Motor neuron (in vitro differentiated cells): ENCODE results near the gene PLSCR4. TPM values are rescaled to one million over a fixed set of nuclear protein-coding genes. Genes with fewer than 3 reads are reported as not detected.
"Not testable (repeated sequence)": the region's sequence is repeated elsewhere in the genome, so short reads cannot be mapped to it uniquely, and the experiment has no call there.

Source experiments
- ATAC-seq, 8 experiments: fragments of 200-7000 bp; cut with Tn5 transposase; replicated peaks in 6 of 8; 2 replicates each; pipeline ENCODE4 v1.8.0; 2021; ENCODE audit warnings: mild to moderate bottlenecking in 8 of 8, moderate library complexity in 8 of 8
- H3K27ac ChIP-seq, 2 donors: fragments of 250-450 bp; sonication (Bioruptor Pico); 2 replicates each; pipeline ENCODE4 v1.9.0; 2021; ENCODE audit warnings: antibody characterized with exemption in 2 of 2, mild to moderate bottlenecking in 2 of 2, moderate library complexity in 1 of 2
- H3K4me1 ChIP-seq, 2 donors: fragments of 250-450 bp; sonication (Bioruptor Pico); replicated peaks in 1 of 2; 2 replicates each; pipeline ENCODE4 v1.6.1; 2021; ENCODE audit warnings: antibody characterized with exemption in 2 of 2, mild to moderate bottlenecking in 2 of 2, moderate library complexity in 1 of 2
- H3K4me3 ChIP-seq, 5 donors: fragments of 250-450 bp; sonication (Bioruptor Pico); 2 replicates each; pipeline ENCODE4 v1.9.0; 2021; ENCODE audit warnings: antibody characterized with exemption in 5 of 5, mild to moderate bottlenecking in 5 of 5, moderate library complexity in 4 of 5
- WGBS, 10 experiments: fragments of 450-650 bp; shearing (Covaris generic); methylation state at CpG; one replicate each; pipeline ENCODE4 v1.0.0; 2022; 5-methylcytosine and 5-hydroxymethylcytosine counted together
- in situ Hi-C, 9 experiments: fragments of 400-800 bp; cut with MboI; loops; one replicate each; pipeline ENCODE4 v1.15.0; 2021; ENCODE audit warnings: low sequenced_read_pairs in 9 of 9, low pct_unique_long_range_greater_than_20kb in 2 of 9; ENCODE audit not compliant: unreplicated experiment in 9 of 9
- total RNA-seq, 8 experiments: library from RNA; unstranded; fragments of 300-600 nt; gene quantifications; 2 replicates each; pipeline versions ENCODE4 v1.2.3 to v1.2.4, GENCODE V29; 2022

Gene PLSCR4, protein sequence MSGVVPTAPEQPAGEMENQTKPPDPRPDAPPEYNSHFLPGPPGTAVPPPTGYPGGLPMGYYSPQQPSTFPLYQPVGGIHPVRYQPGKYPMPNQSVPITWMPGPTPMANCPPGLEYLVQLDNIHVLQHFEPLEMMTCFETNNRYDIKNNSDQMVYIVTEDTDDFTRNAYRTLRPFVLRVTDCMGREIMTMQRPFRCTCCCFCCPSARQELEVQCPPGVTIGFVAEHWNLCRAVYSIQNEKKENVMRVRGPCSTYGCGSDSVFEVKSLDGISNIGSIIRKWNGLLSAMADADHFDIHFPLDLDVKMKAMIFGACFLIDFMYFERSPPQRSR
- 10 to 100 TPM in 1 of 8 experiments, 1 to 10 TPM in 3, under 1 TPM in 4; 0.27 to 46.5 (median 3.5) TPM for total RNA-seq

- peak; percentile 89 to 97 (median 92) for ATAC-seq
- H3K27ac ChIP-seq, result no peak within 1 kb of the TSS
- peaks cover 0 to 4% of the 10 kb centered on the region in 2 donors for H3K4me1 ChIP-seq
- WGBS, 10 experiments, result 0 to 10% (median 2%) methylated on average over 1 to 31 of the region's 78 CpGs
- peak within 1 kb of the TSS; percentile 35 to 67 (median 48) for H3K4me3 ChIP-seq
- in situ Hi-C loops, result no loop called here
Measured at GRCh38 chr3:146250449-146251382, at the start of gene PLSCR4. PLSCR4 (minus strand) TSS chr3:146251105; CDS start chr3:146222071, 29,034 bp downstream.

DNA sequence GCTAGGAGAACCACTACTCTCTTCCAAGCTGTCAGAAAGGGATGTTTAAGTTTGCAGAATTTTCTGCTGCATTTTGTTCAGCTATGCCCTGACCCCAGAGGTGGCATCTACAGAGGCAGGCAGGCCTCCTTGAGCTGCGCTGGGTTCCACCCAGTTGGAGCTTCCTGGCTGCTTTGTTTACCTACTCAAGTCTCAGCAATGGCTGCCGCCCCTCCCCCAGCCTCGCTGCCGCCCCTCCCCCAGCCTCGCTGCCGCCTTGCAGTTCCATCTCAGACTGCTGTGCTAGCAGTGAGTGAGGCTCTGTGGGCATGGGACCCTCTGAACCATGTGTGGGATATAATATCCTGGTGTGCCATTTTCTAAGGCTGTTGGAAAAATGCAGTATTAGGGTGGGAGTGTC lies 42.5 kb upstream of the PLSCR4 start:
- no CpG with 5 or more reads among the region's 6 CpGs for WGBS, 10 experiments
- H3K4me1 ChIP-seq, H3K4me3 ChIP-seq, H3K27ac ChIP-seq, in situ Hi-C loops, ATAC-seq: not testable (repeated sequence)

GRCh38 chr3:146283781-146284445 lies 33.0 kb upstream of the PLSCR4 start:
- no peak for ATAC-seq
- 33 to 83% (median 63%) methylated on average over 1 of the region's 1 CpG; no CpG with 5 or more reads in 5 of the 10 experiments for WGBS, 10 experiments
- in situ Hi-C loops, result no loop called here
- no peak overlapping the region for H3K4me3 ChIP-seq
- H3K4me1 ChIP-seq, result no peaks in the 10 kb centered on the region
- H3K27ac ChIP-seq, result no peak overlapping the region

DNA sequence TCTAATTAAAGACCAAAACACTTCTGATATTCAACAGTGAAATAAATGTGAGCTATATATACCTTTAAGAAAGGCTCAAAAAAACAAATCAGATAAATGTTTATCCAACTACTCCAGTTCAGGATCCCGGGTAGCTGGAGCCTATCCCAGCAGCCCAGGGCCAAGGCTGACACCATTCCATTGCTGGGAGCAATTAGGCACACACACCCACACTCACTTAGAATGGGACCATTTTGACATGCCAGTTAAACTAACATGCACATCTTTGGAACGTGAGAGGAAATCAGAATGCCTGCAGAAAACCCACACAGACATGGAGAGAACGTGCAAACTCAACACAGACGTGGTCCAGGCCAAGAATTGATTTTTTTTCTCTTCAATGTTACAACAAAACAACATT lies 30.0 kb upstream of the PLSCR4 start:
- WGBS, 10 experiments, result 0 to 100% (median 85%) methylated on average over 1 to 4 of the region's 4 CpGs; no CpG with 5 or more reads in 3 of the 10 experiments
- ATAC-seq, result peak in 1 of 8 experiments; percentile 57
- in situ Hi-C loops, result no loop called here
- no peak overlapping the region for H3K27ac ChIP-seq
- no peaks in the 10 kb centered on the region for H3K4me1 ChIP-seq
- no peak overlapping the region for H3K4me3 ChIP-seq

GRCh38 chr3:146279951-146280350 lies 29.0 kb upstream of the PLSCR4 start:
- in situ Hi-C loops, result no loop called here
- ATAC-seq, result no peak

DNA sequence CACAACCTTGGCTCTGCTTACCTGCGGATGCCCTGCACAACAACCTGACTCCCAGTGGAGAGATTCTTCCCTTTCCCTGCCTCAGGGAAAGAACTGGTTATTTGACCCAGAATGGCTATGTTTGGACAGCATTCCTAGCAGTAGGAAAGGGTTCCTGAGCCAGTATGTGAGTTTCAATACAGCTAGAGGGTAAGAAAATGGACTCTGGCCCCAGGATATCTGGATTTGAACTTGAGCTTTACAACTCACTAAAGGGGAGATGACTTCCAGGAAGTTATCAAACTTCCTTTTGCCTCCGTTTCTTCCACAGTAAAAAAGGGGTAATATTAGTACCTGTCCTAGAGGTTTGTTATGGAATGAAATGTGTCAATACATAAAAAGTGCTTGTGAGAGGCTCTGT lies 28.1 kb upstream of the PLSCR4 start:
- H3K4me3 ChIP-seq, result no peak overlapping the region
- in situ Hi-C loops, result no loop called here
- no peaks in the 10 kb centered on the region for H3K4me1 ChIP-seq
- WGBS, 10 experiments, result 80 to 100% (median 100%) methylated on average over 1 to 2 of the region's 2 CpGs; no CpG with 5 or more reads in 3 of the 10 experiments
- no peak overlapping the region for H3K27ac ChIP-seq
- no peak for ATAC-seq

More at GRCh38 chr3:146279951-146280350, 29.0 kb upstream of the PLSCR4 start:
- WGBS, 10 experiments, result 0 to 100% (median 58%) methylated on average over 1 to 3 of the region's 3 CpGs; no CpG with 5 or more reads in 2 of the 10 experiments
- H3K4me3 ChIP-seq, result no peak overlapping the region
- H3K4me1 ChIP-seq, result no peaks in the 10 kb centered on the region
- no peak overlapping the region for H3K27ac ChIP-seq

DNA sequence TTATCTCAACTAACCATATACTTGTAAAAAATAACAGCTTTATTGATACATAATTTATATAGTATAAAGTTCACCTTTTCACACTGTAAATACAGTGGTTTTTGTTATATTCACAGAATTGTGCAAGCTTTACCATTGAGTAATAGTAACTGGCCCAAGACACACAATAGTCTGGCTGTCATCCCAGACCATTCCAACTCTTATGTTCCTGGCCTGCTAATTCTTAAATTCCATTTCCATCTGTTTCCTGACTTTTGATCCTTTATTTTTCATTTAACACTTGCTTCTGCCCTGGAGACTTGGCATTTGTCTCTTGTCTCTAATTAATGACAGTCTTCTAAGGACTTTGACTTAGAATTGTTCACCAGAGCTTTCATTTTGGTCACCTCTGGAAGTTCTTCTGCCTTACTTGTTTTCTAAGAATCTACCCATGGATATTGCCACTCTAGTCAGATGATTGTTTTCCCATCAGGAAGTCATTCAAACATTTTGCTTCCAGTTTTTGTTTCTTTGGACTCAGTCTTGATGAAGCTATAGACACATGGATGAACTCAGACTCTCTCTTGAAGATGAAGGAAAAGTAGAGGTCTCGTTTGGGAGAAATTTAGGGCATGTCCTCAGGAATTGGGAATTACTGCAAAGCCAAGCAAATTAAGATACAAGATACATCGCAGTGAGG lies 27.2 kb upstream of the PLSCR4 start:
- ATAC-seq, result peak in 1 of 8 experiments; percentile 28

GRCh38 chr3:146275476-146275875 lies 24.6 kb upstream of the PLSCR4 start:
- in situ Hi-C loops, result no loop called here
- ATAC-seq, result no peak
- no peak overlapping the region for H3K27ac ChIP-seq
- H3K4me3 ChIP-seq, result no peak overlapping the region
- no peaks in the 10 kb centered on the region for H3K4me1 ChIP-seq
- 85 to 100% (median 93%) methylated on average over 2 to 3 of the region's 3 CpGs for WGBS, 10 experiments

More for the DNA sequence above, 27.2 kb upstream of the PLSCR4 start:
- Histone ChIP-seq H3K4me1 (no peaks in the 10 kb centered on the region), H3K4me3 (no peak overlapping the region), H3K27ac (no peak overlapping the region)
- in situ Hi-C loops, result no loop called here
- WGBS, 10 experiments, result 29 to 100% (median 94%) methylated on average over 1 to 2 of the region's 2 CpGs; no CpG with 5 or more reads in 1 of the 10 experiments

DNA sequence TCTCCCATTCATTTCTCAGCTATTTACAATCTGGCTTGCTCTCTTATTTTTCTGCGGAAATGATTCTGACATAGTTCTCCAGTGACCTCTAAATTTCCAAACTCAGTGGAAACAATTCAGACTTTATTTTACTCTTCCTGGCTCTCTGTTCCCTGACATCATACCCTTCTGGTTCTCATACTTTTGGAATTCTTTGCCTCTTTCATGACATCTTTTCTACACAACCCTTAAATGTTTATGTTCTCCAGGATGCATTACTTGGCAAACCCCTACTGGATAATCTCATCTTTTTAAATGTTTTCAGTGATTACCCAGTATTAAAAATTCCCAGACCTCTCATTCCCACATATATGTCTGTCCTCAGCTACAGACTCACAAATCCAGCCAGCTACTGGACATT lies 23.9 kb upstream of the PLSCR4 start:
- Histone ChIP-seq H3K4me1 (no peaks in the 10 kb centered on the region), H3K4me3 (no peak overlapping the region), H3K27ac (no peak overlapping the region)
- 13 to 100% (median 79%) methylated on average over 1 of the region's 1 CpG; no CpG with 5 or more reads in 1 of the 10 experiments for whole genome bisulfite sequencing, 10 experiments
- in situ Hi-C loops, result no loop called here
- no peak for ATAC-seq

DNA sequence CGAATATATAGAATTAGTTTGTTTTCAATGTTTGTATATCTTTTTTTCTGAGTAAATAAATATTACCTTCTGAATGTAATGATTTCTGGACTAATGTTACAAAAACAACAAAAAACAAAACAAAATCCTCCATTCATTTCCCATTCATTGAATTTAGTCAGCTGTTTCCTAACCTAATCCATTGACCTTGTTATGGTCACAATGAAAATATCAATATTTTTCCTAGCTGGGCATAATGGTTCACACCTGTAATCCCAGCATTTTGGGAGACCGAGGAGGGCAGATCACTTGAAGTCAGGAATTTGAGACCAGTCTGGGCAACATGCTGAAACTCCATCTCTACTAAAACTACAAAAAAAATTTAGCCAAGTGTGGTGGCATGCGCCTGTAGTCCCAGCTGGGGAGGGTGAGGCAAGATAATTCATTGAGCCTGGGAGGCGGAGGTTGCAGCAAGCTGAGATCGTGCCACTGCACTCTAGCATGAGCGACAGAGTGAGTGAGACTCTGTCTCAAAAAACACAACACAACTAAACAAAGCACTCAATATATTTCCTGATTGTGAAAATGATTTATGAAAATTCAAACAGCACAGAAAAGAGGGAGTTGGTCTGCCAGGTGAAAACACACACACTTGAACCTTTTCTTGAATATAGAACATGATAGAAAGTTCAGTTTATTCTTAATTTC lies 23.0 kb upstream of the PLSCR4 start:
- H3K4me3 ChIP-seq, result no peak overlapping the region
- in situ Hi-C loops, result no loop called here
- 88 to 100% (median 95%) methylated on average over 1 to 5 of the region's 6 CpGs for WGBS, 10 experiments
- no peak for ATAC-seq
- H3K27ac ChIP-seq, result no peak overlapping the region
- H3K4me1 ChIP-seq, result no peaks in the 10 kb centered on the region

GRCh38 chr3:146271180-146271579 lies 20.3 kb upstream of the PLSCR4 start:
- no peak for ATAC-seq

DNA sequence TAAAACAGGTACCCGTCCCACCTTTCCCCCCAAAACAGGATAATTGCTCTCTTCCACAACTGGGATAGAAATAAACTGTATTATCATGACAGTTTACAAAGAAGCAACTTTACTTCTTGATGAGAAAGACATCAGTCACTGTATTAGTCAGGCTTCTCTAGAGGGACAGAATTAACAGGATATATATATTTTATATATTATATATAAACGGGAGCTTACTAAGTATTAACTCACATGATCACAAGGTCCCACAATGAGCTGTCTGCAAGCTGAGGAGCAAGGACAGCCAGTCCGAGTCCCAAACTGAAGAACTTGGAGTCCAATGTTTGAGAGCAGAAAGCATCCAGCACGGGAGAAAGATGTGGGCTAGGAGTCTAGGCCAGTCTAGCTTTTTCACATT lies 18.4 kb upstream of the PLSCR4 start:
- in situ Hi-C loops, result no loop called here
- 48 to 100% (median 64%) methylated on average over 1 to 3 of the region's 4 CpGs; no CpG with 5 or more reads in 3 of the 10 experiments for WGBS, 10 experiments

More at GRCh38 chr3:146271180-146271579, 20.3 kb upstream of the PLSCR4 start:
- Histone ChIP-seq H3K4me1 (no peaks in the 10 kb centered on the region), H3K4me3 (no peak overlapping the region), H3K27ac (no peak overlapping the region)
- in situ Hi-C loops, result no loop called here

More for the DNA sequence above, 18.4 kb upstream of the PLSCR4 start:
- H3K27ac ChIP-seq, result no peak overlapping the region
- H3K4me3 ChIP-seq, result no peak overlapping the region
- no peak for ATAC-seq
- no peaks in the 10 kb centered on the region for H3K4me1 ChIP-seq
